Fibroblast of gingiva (primary cell): ENCODE results near the gene SLC4A5.
"Not testable (repeated sequence)": the region's sequence is repeated elsewhere in the genome, so short reads cannot be mapped to it uniquely, and the experiment has no call there.

Source experiments
- DNase-seq: peaks from one replicate; pipeline ENCODE4 v3.0.0-alpha.2; 2011; ENCODE audit warnings: low read depth

SLC4A5 gene

GRCh38 chr2:74199275-74199701, 143.9 kb downstream of the SLC4A5 start:
- no peak for DNase-seq

- peak; percentile 95 for DNase-seq
These were observed 144.5 kb downstream of the SLC4A5 start, which contains the start of gene MTHFD2 for GRCh38 chr2:74198461-74199274. Gene MTHFD2 (plus strand): TSS chr2:74198615. CDS start chr2:74198642, 27 bp downstream.

- no peak for DNase-seq
These were observed 145.2 kb downstream of the SLC4A5 start for GRCh38 chr2:74198023-74198460.

- no peak for DNase-seq
These were observed 146.2 kb downstream of the SLC4A5 start for GRCh38 chr2:74197049-74197448.

GRCh38 chr2:74194799-74195198, 148.4 kb downstream of the SLC4A5 start:
- DNase-seq, result no peak

- no peak for DNase-seq
These were observed 151.4 kb downstream of the SLC4A5 start for GRCh38 chr2:74191596-74192380.

- DNase-seq, result no peak
These were observed 154.5 kb downstream of the SLC4A5 start for GRCh38 chr2:74188696-74189095.

GRCh38 chr2:74188018-74188601, 155.1 kb downstream of the SLC4A5 start:
- DNase-seq, result peak; percentile 72

- not testable (repeated sequence) for DNase-seq
These were observed 156.5 kb downstream of the SLC4A5 start for GRCh38 chr2:74186706-74187105.

- DNase-seq, result no peak
These were observed 157.2 kb downstream of the SLC4A5 start for GRCh38 chr2:74186038-74186437.

GRCh38 chr2:74183878-74184277, 159.3 kb downstream of the SLC4A5 start:
- DNase-seq, result no peak

GRCh38 chr2:74181739-74182138, 161.5 kb downstream of the SLC4A5 start:
- peak; percentile 12 for DNase-seq

GRCh38 chr2:74179063-74179865, 164.0 kb downstream of the SLC4A5 start:
- DNase-seq, result peak; percentile 7

- DNase-seq, result peak; percentile 98
These were observed 164.8 kb downstream of the SLC4A5 start, which contains the start of gene MOB1A for GRCh38 chr2:74178211-74179062. Gene MOB1A (minus strand): TSS chr2:74178879. CDS start chr2:74178674, 205 bp downstream.

- DNase-seq, result no peak
These were observed 165.5 kb downstream of the SLC4A5 start for GRCh38 chr2:74177696-74178095.

GRCh38 chr2:74174909-74175308, 168.3 kb downstream of the SLC4A5 start:
- DNase-seq, result no peak

- DNase-seq, result no peak
These were observed 174.5 kb downstream of the SLC4A5 start for GRCh38 chr2:74168739-74169138.
